GM23338 (cell line): Measurements from ENCODE around the gene GZMH. TPM values are rescaled to one million over a fixed set of nuclear protein-coding genes. Genes with fewer than 3 reads are reported as not detected.

ENCODE experiments used
- ATAC-seq: fragments of 200-7000 bp; cut with Tn5 transposase; 3 replicates; pipeline ENCODE4 v1.9.1; 2020
- DNase-seq: peaks from one replicate; pipeline ENCODE4 v3.0.0-alpha.2; 2015; ENCODE audit warnings: low spot score
- H2AFZ ChIP-seq: fragments of 200-600 bp; sonication (generic); 2 replicates; pipeline ENCODE4 v1.8.0; 2016; ENCODE audit warnings: antibody characterized with exemption, mild to moderate bottlenecking, moderate library complexity
- H3F3A ChIP-seq: fragments of 200-600 bp; sonication (generic); replicated peaks from 2 replicates; pipeline ENCODE4 v1.8.0; 2017; ENCODE audit warnings: antibody characterized with exemption, mixed run types, low read depth
- H3K27ac ChIP-seq: fragments of 200-600 bp; sonication (generic); 2 replicates; pipeline ENCODE4 v1.6.1; 2016; ENCODE audit warnings: low read depth
- H3K27me3 ChIP-seq: fragments of 200-600 bp; sonication (generic); 2 replicates; pipeline ENCODE4 v1.8.0; 2016; ENCODE audit warnings: mild to moderate bottlenecking, mixed run types, moderate library complexity; ENCODE audit not compliant: insufficient read depth
- H3K36me3 ChIP-seq: fragments of 200-600 bp; sonication (generic); 2 replicates; pipeline ENCODE4 v1.8.0; 2016; ENCODE audit warnings: mild to moderate bottlenecking; ENCODE audit not compliant: insufficient read depth
- H3K4me1 ChIP-seq: fragments of 200-600 bp; sonication (generic); 2 replicates; pipeline ENCODE4 v1.8.0; 2016; ENCODE audit warnings: mild to moderate bottlenecking, moderate library complexity; ENCODE audit not compliant: insufficient read depth
- H3K4me2 ChIP-seq: fragments of 200-600 bp; sonication (generic); 2 replicates; pipeline ENCODE4 v1.7.1; 2017; ENCODE audit warnings: mixed run types
- H3K4me3 ChIP-seq: fragments of 200-600 bp; sonication (generic); 2 replicates; pipeline ENCODE4 v1.6.1; 2016; ENCODE audit warnings: mixed run types
- H3K79me2 ChIP-seq: fragments of 200-600 bp; sonication (generic); replicated peaks from 2 replicates; pipeline ENCODE4 v1.8.0; 2017; ENCODE audit warnings: mild to moderate bottlenecking; ENCODE audit not compliant: insufficient read depth
- H3K9me2 ChIP-seq: fragments of 200-600 bp; sonication (generic); 2 replicates; pipeline ENCODE4 v1.8.0; 2017; ENCODE audit not compliant: insufficient read depth
- H4K20me1 ChIP-seq: fragments of 200-600 bp; sonication (generic); replicated peaks from 2 replicates; pipeline ENCODE4 v1.8.0; 2017; ENCODE audit warnings: mild to moderate bottlenecking; ENCODE audit not compliant: insufficient read depth
- H3K27ac Mint-ChIP-seq: 2 replicates; pipeline ENCODE4 v1.8.0; 2020; ENCODE audit warnings: inconsistent platforms, mild to moderate bottlenecking, moderate library complexity, mixed read lengths
- H3K27me3 Mint-ChIP-seq: 3 replicates; pipeline ENCODE4 v1.8.0; 2022; ENCODE audit warnings: low read depth, mild to moderate bottlenecking, moderate library complexity, mixed read lengths, inconsistent platforms; ENCODE audit not compliant: insufficient read depth, poor library complexity
- H3K36me3 Mint-ChIP-seq: 3 replicates; pipeline ENCODE4 v1.8.0; 2021; ENCODE audit warnings: low read depth, mild to moderate bottlenecking, inconsistent platforms, moderate library complexity, mixed read lengths
- H3K4me1 Mint-ChIP-seq: 3 replicates; pipeline ENCODE4 v1.8.0; 2020; ENCODE audit warnings: mild to moderate bottlenecking, inconsistent platforms, mixed read lengths
- H3K4me3 Mint-ChIP-seq: 3 replicates; pipeline ENCODE4 v1.8.0; 2021; ENCODE audit warnings: moderate library complexity, mild to moderate bottlenecking, inconsistent platforms, mixed read lengths
- H3K9me3 Mint-ChIP-seq: 3 replicates; pipeline ENCODE4 v1.8.0; 2020; ENCODE audit warnings: moderate library complexity, mild to moderate bottlenecking, inconsistent platforms, mixed read lengths
- CTCF ChIP-seq, 2 experiments: fragments of 200-600 bp in 1 of 2; sonication (generic) in 1 of 2; conservative IDR thresholded peaks; 2 replicates each; pipeline versions ENCODE4 v1.5.1 to v1.6.1; 2016 to 2017; ENCODE audit warnings: antibody characterized with exemption in 2 of 2, low read depth in 2 of 2, mild to moderate bottlenecking in 2 of 2, moderate library complexity in 1 of 2
- EZH2 ChIP-seq: fragments of 200-600 bp; sonication (generic); IDR thresholded peaks from one replicate; pipeline ENCODE4 v1.8.0; 2017; ENCODE audit warnings: antibody characterized with exemption, mild to moderate bottlenecking, low read depth; ENCODE audit not compliant: unreplicated experiment
- JUNB ChIP-seq: IDR thresholded peaks from one replicate; pipeline ENCODE4 v1.6.1; 2016; ENCODE audit warnings: antibody characterized with exemption; ENCODE audit not compliant: unreplicated experiment
- NANOG ChIP-seq: IDR thresholded peaks from 2 replicates; pipeline ENCODE4 v1.6.1; 2016; ENCODE audit warnings: antibody characterized with exemption, borderline replicate concordance
- POLR2AphosphoS5 ChIP-seq: IDR thresholded peaks from 2 replicates; pipeline ENCODE4 v1.6.1; 2016; ENCODE audit warnings: antibody characterized with exemption, low read depth
- REST ChIP-seq: IDR thresholded peaks from one replicate; pipeline ENCODE4 v1.6.1; 2018; ENCODE audit warnings: antibody characterized with exemption; ENCODE audit not compliant: unreplicated experiment
- STAT1 ChIP-seq: IDR thresholded peaks from one replicate; pipeline ENCODE4 v1.6.1; 2016; ENCODE audit warnings: antibody characterized with exemption; ENCODE audit not compliant: unreplicated experiment
- ZNF114 ChIP-seq: fragments of 250-450 bp; sonication (Bioruptor Pico); IDR thresholded peaks from 2 replicates; pipeline ENCODE4 v1.5.0; 2020; ENCODE audit warnings: mild to moderate bottlenecking, moderate library complexity
- ZNF331 ChIP-seq: fragments of 250-450 bp; sonication (Bioruptor Pico); IDR thresholded peaks from 2 replicates; pipeline ENCODE4 v1.5.0; 2020; ENCODE audit warnings: low read depth, mild to moderate bottlenecking, moderate library complexity
- ZNF462 ChIP-seq: fragments of 250-450 bp; sonication (Bioruptor Pico); IDR thresholded peaks from 2 replicates; pipeline ENCODE4 v1.5.0; 2020; ENCODE audit warnings: mild to moderate bottlenecking, moderate library complexity
- polyA plus RNA-seq: library from polyadenylated mRNA; unstranded; fragments of >200 nt; fragmentation: Nextera tagmentation; extraction: Ambion mirVana; gene quantifications from 2 replicates; pipeline ENCODE4 v1.2.1, GENCODE V29; 2016
- total RNA-seq: library from RNA; depleted of rRNA; stranded (reverse); fragments of >200 nt; shearing (Covaris generic); gene quantifications from 2 replicates; pipeline ENCODE4 v1.2.3, GENCODE V29; 2014

GZMH gene
- total and polyA plus RNA-seq, 2 experiments from 2014 or later = not detected

- Histone ChIP-seq H4K20me1 (no peaks in the 10 kb centered on the region), H3K27me3 (no peaks in the 10 kb centered on the region), H3F3A (no peaks in the 10 kb centered on the region), H3K4me3 (no peak overlapping the region), H2AFZ (peak overlapping the region; percentile 52; the same call in 1 of the 2 replicates), H3K79me2 (no peaks in the 10 kb centered on the region), H3K4me2 (no peak overlapping the region), H3K27ac (no peak overlapping the region), H3K36me3 (no peaks in the 10 kb centered on the region), H3K9me2 (peaks cover 5% of the 10 kb centered on the region; the same call in 1 of the 2 replicates), H3K4me1 (no peaks in the 10 kb centered on the region)
- Mint-ChIP-seq H3K36me3 (no peaks in the 10 kb centered on the region), H3K27ac (no peak overlapping the region), H3K9me3 (no peaks in the 10 kb centered on the region; the same call in 1 of the 3 replicates), H3K4me1 (peaks cover 2% of the 10 kb centered on the region; the same call in 2 of the 3 replicates), H3K27me3 (peaks cover 10% of the 10 kb centered on the region), H3K4me3 (no peak overlapping the region)
- TF ChIP-seq REST (no peak), CTCF (conservative IDR thresholded peaks at IDR 0.05; ENCODE audit: low read depth in 2 of 2) (peak; percentile 75 to 77)
- peak; percentile 98 for ATAC-seq
- peak; percentile 78 for DNase-seq
These were observed 3.9 kb downstream of the GZMH start for GRCh38 chr14:24605435-24606190.

- no peak overlapping the region for H3K27ac ChIP-seq
- Mint-ChIP-seq H3K4me3 (no peak overlapping the region), H3K9me3 (peaks cover 35% of the 10 kb centered on the region), H3K27me3 (peaks cover 5% of the 10 kb centered on the region), H3K27ac (no peak overlapping the region), H3K4me1 (no peaks in the 10 kb centered on the region; the same call in 1 of the 3 replicates), H3K36me3 (peaks cover 15% of the 10 kb centered on the region)
- H3K9me2 ChIP-seq = peaks cover 3% of the 10 kb centered on the region; the same call in 1 of the 2 replicates
- no peak for ATAC-seq
- no peaks in the 10 kb centered on the region for H3K27me3 ChIP-seq
- no peaks in the 10 kb centered on the region for H3K4me1 ChIP-seq
- no peaks in the 10 kb centered on the region for H4K20me1 ChIP-seq
- no peaks in the 10 kb centered on the region for H3F3A ChIP-seq
- H2AFZ ChIP-seq = no peak overlapping the region
- DNase-seq = no peak
- H3K4me3 ChIP-seq = no peak overlapping the region
- H3K36me3 ChIP-seq = no peaks in the 10 kb centered on the region; the same call in 1 of the 2 replicates
- H3K79me2 ChIP-seq = no peaks in the 10 kb centered on the region
- H3K4me2 ChIP-seq = no peak overlapping the region
- TF ChIP-seq ZNF462 = no peak
- no peak for TF ChIP-seq ZNF331 (CRISPR knock-in tag)
- TF ChIP-seq NANOG = no peak
- no peak for TF ChIP-seq JUNB
- TF ChIP-seq STAT1 = no peak
- TF ChIP-seq EZH2 = no peak
- no peak for TF ChIP-seq ZNF114 (CRISPR knock-in tag)
- TF ChIP-seq POLR2AphosphoS5 = no peak
These were observed 12.1 kb downstream of the GZMH start for GRCh38 chr14:24597403-24597802.
